CD14-positive monocyte (primary cell): ENCODE data around the gene CBX1. TPM values are rescaled to one million over a fixed set of nuclear protein-coding genes. Genes with fewer than 3 reads are reported as not detected.

Experiments
- DNase-seq, 3 donors: peaks; one replicate each; pipeline ENCODE4 v3.0.0-alpha.2; 2011 to 2022
- H2AFZ ChIP-seq: 2 replicates; pipeline ENCODE4 v1.6.0; 2012; ENCODE audit warnings: mild to moderate bottlenecking, low read depth, low read length, inconsistent platforms; ENCODE audit not compliant: insufficient read depth, poor library complexity, severe bottlenecking
- H3K27ac ChIP-seq, 2 donors: 1 replicate in 1 of 2; 2 replicates in 1 of 2; pipeline ENCODE4 v1.5.1; 2012 to 2013; ENCODE audit warnings: low read length in 2 of 2, control low read depth in 1 of 2, inconsistent platforms in 1 of 2, low read depth in 1 of 2, mild to moderate bottlenecking in 1 of 2
- H3K27me3 ChIP-seq, 2 donors: one replicate each; pipeline versions ENCODE4 v1.6.0 to v1.6.1; 2011 to 2013; ENCODE audit warnings: low read length in 2 of 2; ENCODE audit not compliant: control insufficient read depth in 2 of 2, insufficient read depth in 2 of 2
- H3K36me3 ChIP-seq, 2 donors: replicated peaks in 1 of 2; 1 replicate in 1 of 2; 2 replicates in 1 of 2; pipeline versions ENCODE4 v1.5.1 to v1.6.1; 2012 to 2013; ENCODE audit warnings: low read length in 2 of 2, control low read depth in 1 of 2, inconsistent platforms in 1 of 2, mild to moderate bottlenecking in 1 of 2; ENCODE audit not compliant: insufficient read depth in 2 of 2, control insufficient read depth in 1 of 2
- H3K4me1 ChIP-seq, 2 donors: 1 replicate in 1 of 2; 2 replicates in 1 of 2; pipeline versions ENCODE4 v1.5.1 to v1.6.1; 2012 to 2013; ENCODE audit warnings: low read length in 2 of 2, control low read depth in 1 of 2, inconsistent platforms in 1 of 2, mild to moderate bottlenecking in 1 of 2, moderate library complexity in 1 of 2; ENCODE audit not compliant: insufficient read depth in 2 of 2, control insufficient read depth in 1 of 2
- H3K4me2 ChIP-seq: replicated peaks from 2 replicates; pipeline ENCODE3; 2012; ENCODE audit warnings: low read length, moderate library complexity, mild to moderate bottlenecking; ENCODE audit not compliant: poor library complexity, severe bottlenecking; ENCODE audit errors: extremely low read depth
- H3K4me3 ChIP-seq, 3 experiments: fragments of 200-600 bp in 1 of 3; sonication (generic) in 1 of 3; replicated peaks in 1 of 3; 1 replicate in 2 of 3; 2 replicates in 1 of 3; pipeline ENCODE4 v1.5.1; 2011 to 2013; ENCODE audit warnings: low read length in 3 of 3, mild to moderate bottlenecking in 3 of 3, control low read depth in 2 of 3, low read depth in 2 of 3, inconsistent platforms in 1 of 3, moderate library complexity in 1 of 3
- H3K79me2 ChIP-seq: 2 replicates; pipeline ENCODE4 v1.6.0; 2012; ENCODE audit warnings: mild to moderate bottlenecking, control low read depth, inconsistent platforms, low read length, moderate library complexity; ENCODE audit not compliant: insufficient read depth
- H3K9ac ChIP-seq: 2 replicates; pipeline ENCODE4 v1.6.0; 2017; ENCODE audit warnings: low read length, mild to moderate bottlenecking; ENCODE audit not compliant: insufficient read depth, poor library complexity, severe bottlenecking
- H3K9me3 ChIP-seq, 2 donors: replicated peaks in 1 of 2; 1 replicate in 1 of 2; 2 replicates in 1 of 2; pipeline versions ENCODE4 v1.5.1 to v1.6.1; 2012 to 2013; ENCODE audit warnings: low read length in 2 of 2, control low read depth in 1 of 2; ENCODE audit not compliant: control insufficient read depth in 1 of 2, insufficient read depth in 1 of 2
- H4K20me1 ChIP-seq: 2 replicates; pipeline ENCODE4 v1.6.0; 2012; ENCODE audit warnings: mild to moderate bottlenecking, low read length, control low read depth, moderate library complexity; ENCODE audit not compliant: insufficient read depth
- H3K27ac Mint-ChIP-seq, 7 donors: one replicate each; pipeline ENCODE4 v1.8.0; 2020; ENCODE audit warnings: mild to moderate bottlenecking in 7 of 7, mixed read lengths in 7 of 7, moderate library complexity in 6 of 7, inconsistent platforms in 2 of 7
- H3K27me3 Mint-ChIP-seq, 3 donors: one replicate each; pipeline ENCODE4 v1.8.0; 2021 to 2022; ENCODE audit warnings: low read depth in 3 of 3, mild to moderate bottlenecking in 3 of 3, mixed read lengths in 3 of 3, moderate library complexity in 3 of 3, inconsistent platforms in 1 of 3
- H3K36me3 Mint-ChIP-seq, 2 donors: one replicate each; pipeline ENCODE4 v1.8.0; 2020; ENCODE audit warnings: mixed read lengths in 2 of 2, inconsistent platforms in 1 of 2, mild to moderate bottlenecking in 1 of 2
- H3K4me1 Mint-ChIP-seq: one replicate; pipeline ENCODE4 v1.8.0; 2020; ENCODE audit warnings: mild to moderate bottlenecking, mixed read lengths
- H3K4me3 Mint-ChIP-seq, 2 donors: one replicate each; pipeline ENCODE4 v1.8.0; 2020; ENCODE audit warnings: mild to moderate bottlenecking in 2 of 2, mixed read lengths in 2 of 2, moderate library complexity in 1 of 2
- H3K9me3 Mint-ChIP-seq, 7 donors: one replicate each; pipeline ENCODE4 v1.8.0; 2020 to 2022; ENCODE audit warnings: mixed read lengths in 7 of 7, mild to moderate bottlenecking in 6 of 7, moderate library complexity in 6 of 7, inconsistent platforms in 2 of 7
- WGBS: methylation state at CpG from one replicate; pipeline ENCODE4 v1.1.5; 2013; ENCODE audit warnings: missing lambda C conversion rate; ENCODE audit not compliant: insufficient coverage; 5-methylcytosine and 5-hydroxymethylcytosine counted together
- intact Hi-C, 2 donors: fragments of 100-400 bp; cut with micrococcal nuclease; formaldehyde crosslinking; loops; one replicate each; pipeline versions ENCODE4 v1.15.0 to v1.15.1; 2023
- polyA plus RNA-seq, 3 donors: library from polyadenylated mRNA; depleted of rRNA in 1 of 3; unstranded in 2 of 3; stranded (reverse) in 1 of 3; fragments of 300-500 nt in 2 of 3; fragments of >200 nt in 1 of 3; fragmentation: Illumina TruSeq in 2 of 3; gene quantifications; 1 replicate in 2 of 3; 2 replicates in 1 of 3; pipeline ENCODE4 v1.2.3, GENCODE V29; 2012 to 2021
- TF ChIP-seq, protein P1 (sequence below): fragments of 200-600 bp; IDR thresholded peaks from one replicate; pipeline ENCODE4 v1.8.0; 2022; ENCODE audit warnings: antibody characterized with exemption, mild to moderate bottlenecking

CBX1 gene
- polyA plus RNA-seq, 3 donors: 12.5 to 18.2 (median 17.2) TPM

DNA sequence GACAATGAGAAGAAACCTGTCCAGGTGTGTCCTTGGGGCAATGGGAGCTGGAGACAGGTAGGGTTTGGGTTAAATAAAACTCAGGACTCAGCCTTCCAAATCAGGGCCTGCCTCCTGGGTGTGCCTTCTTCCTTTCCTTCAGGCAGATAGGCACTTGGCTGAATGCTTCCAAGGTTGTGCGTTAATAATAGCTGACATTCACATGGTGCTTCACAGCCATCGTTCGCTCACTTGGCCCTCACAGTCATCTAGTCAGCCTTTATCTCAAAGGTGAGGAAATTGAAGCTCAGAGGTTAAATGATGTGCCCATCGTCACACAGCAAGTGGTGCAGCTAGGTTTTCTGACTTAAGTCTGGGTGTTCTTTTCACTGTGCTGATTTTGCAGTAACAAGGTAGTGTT, 43.7 kb downstream of the CBX1 start:
- peak overlapping the region in 1 of 7 donors; percentile 6 for H3K27ac Mint-ChIP-seq
- Histone ChIP-seq H3K36me3 (peaks cover 74 to 95% of the 10 kb centered on the region in 2 donors), H3K4me1 (peaks cover 17 to 46% of the 10 kb centered on the region in 2 donors), H3K9ac (no peak overlapping the region), H4K20me1 (peaks cover 95% of the 10 kb centered on the region), H3K4me2 (no peak overlapping the region), H3K4me3 (no peak overlapping the region), H3K9me3 (no peaks in the 10 kb centered on the region), H3K27ac (no peak overlapping the region), H3K27me3 (no peaks in the 10 kb centered on the region), H2AFZ (no peak overlapping the region), H3K79me2 (peaks cover 57% of the 10 kb centered on the region)
- 96% methylated on average over 3 of the region's 4 CpGs for WGBS
- DNase-seq: no peak
- H3K27me3 Mint-ChIP-seq: no peaks in the 10 kb centered on the region
- intact Hi-C loops: no loop called here
- TF ChIP-seq, protein P1, sequence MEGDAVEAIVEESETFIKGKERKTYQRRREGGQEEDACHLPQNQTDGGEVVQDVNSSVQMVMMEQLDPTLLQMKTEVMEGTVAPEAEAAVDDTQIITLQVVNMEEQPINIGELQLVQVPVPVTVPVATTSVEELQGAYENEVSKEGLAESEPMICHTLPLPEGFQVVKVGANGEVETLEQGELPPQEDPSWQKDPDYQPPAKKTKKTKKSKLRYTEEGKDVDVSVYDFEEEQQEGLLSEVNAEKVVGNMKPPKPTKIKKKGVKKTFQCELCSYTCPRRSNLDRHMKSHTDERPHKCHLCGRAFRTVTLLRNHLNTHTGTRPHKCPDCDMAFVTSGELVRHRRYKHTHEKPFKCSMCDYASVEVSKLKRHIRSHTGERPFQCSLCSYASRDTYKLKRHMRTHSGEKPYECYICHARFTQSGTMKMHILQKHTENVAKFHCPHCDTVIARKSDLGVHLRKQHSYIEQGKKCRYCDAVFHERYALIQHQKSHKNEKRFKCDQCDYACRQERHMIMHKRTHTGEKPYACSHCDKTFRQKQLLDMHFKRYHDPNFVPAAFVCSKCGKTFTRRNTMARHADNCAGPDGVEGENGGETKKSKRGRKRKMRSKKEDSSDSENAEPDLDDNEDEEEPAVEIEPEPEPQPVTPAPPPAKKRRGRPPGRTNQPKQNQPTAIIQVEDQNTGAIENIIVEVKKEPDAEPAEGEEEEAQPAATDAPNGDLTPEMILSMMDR: no peak
- peaks cover 85 to 89% of the 10 kb centered on the region in 2 donors for H3K36me3 Mint-ChIP-seq
- no peaks in the 10 kb centered on the region for H3K9me3 Mint-ChIP-seq
- H3K4me1 Mint-ChIP-seq: peaks cover 42% of the 10 kb centered on the region
- no peak overlapping the region for H3K4me3 Mint-ChIP-seq

GRCh38 chr17:48056879-48057278, 44.4 kb downstream of the CBX1 start:
- Mint-ChIP-seq H3K9me3 (no peaks in the 10 kb centered on the region), H3K4me1 (peaks cover 50% of the 10 kb centered on the region), H3K4me3 (no peak overlapping the region), H3K36me3 (peaks cover 85 to 87% of the 10 kb centered on the region in 2 donors), H3K27me3 (no peaks in the 10 kb centered on the region), H3K27ac (peak overlapping the region in 2 of 7 donors; percentile 10 to 48)
- no peak overlapping the region for H2AFZ ChIP-seq
- WGBS: 91% methylated on average over 2 of the region's 2 CpGs
- peaks cover 95% of the 10 kb centered on the region for H4K20me1 ChIP-seq
- no peaks in the 10 kb centered on the region for H3K9me3 ChIP-seq
- intact Hi-C loops: no loop called here
- no peaks in the 10 kb centered on the region for H3K27me3 ChIP-seq
- H3K4me3 ChIP-seq: no peak overlapping the region
- H3K27ac ChIP-seq: peak overlapping the region in 1 of 2 donors; percentile 53
- TF ChIP-seq, protein P1: no peak
- H3K79me2 ChIP-seq: peaks cover 64% of the 10 kb centered on the region
- H3K9ac ChIP-seq: no peak overlapping the region
- no peak for DNase-seq
- no peak overlapping the region for H3K4me2 ChIP-seq
- peaks cover 24 to 54% of the 10 kb centered on the region in 2 donors for H3K4me1 ChIP-seq
- H3K36me3 ChIP-seq: peaks cover 71 to 95% of the 10 kb centered on the region in 2 donors
